Type B pancreatic cell (in vitro differentiated cells): ENCODE measurements around the gene FRMPD1. TPM values are rescaled to one million over a fixed set of nuclear protein-coding genes. Genes with fewer than 3 reads are reported as not detected.

Source experiments
- DNase-seq: peaks from one replicate; pipeline ENCODE4 v3.0.0; 2021; ENCODE audit warnings: mixed read lengths; ENCODE audit not compliant: unreplicated experiment; ENCODE audit errors: extremely low spot score
- H3K27ac Mint-ChIP-seq: 2 replicates; pipeline ENCODE4 v1.8.0; 2021; ENCODE audit warnings: mild to moderate bottlenecking, mixed read lengths
- H3K27me3 Mint-ChIP-seq: 2 replicates; pipeline ENCODE4 v1.8.0; 2021; ENCODE audit warnings: mixed read lengths
- H3K36me3 Mint-ChIP-seq: 2 replicates; pipeline ENCODE4 v1.8.0; 2021; ENCODE audit warnings: mixed read lengths
- H3K4me1 Mint-ChIP-seq: one replicate; pipeline ENCODE4 v1.8.0; 2021; ENCODE audit warnings: mixed read lengths; ENCODE audit not compliant: unreplicated experiment
- H3K4me3 Mint-ChIP-seq: 2 replicates; pipeline ENCODE4 v1.8.0; 2021; ENCODE audit warnings: mild to moderate bottlenecking, mixed read lengths
- H3K9me3 Mint-ChIP-seq: 2 replicates; pipeline ENCODE4 v1.8.0; 2021; ENCODE audit warnings: mixed read lengths
- total RNA-seq: library from RNA; stranded (reverse); gene quantifications from 2 replicates; pipeline ENCODE4 v1.2.1, GENCODE V29; 2021; ENCODE audit warnings: low replicate concordance
- TF ChIP-seq, protein P1 (sequence below): fragments of 200-600 bp; sonication (generic); conservative IDR thresholded peaks from 2 replicates; pipeline ENCODE4 v1.5.0; 2021; ENCODE audit warnings: antibody characterized with exemption, mild to moderate bottlenecking

FRMPD1 gene
- total RNA-seq, 1 donor from 2014 or later = 0.82 TPM

DNA sequence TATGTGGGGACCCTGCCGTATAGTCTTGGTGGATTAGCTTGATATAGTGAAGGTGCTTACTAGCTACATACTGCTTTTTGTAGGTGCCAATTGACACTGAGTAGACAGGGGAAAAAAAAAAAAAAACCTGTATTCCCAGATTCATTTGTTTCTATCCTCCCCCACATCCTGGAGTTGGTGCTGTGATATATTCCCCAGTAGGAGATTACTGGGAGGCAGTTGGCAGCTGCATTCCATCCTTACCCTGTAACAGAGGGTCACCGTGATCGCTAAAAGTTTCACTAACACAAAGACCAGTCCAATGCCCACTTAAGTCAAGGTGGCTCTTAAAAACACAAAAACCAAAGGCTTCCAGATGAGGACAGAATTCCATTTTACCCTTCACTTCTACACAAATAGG, 30.9 kb upstream of the FRMPD1 start:
- Mint-ChIP-seq H3K4me1 (peaks cover 17% of the 10 kb centered on the region), H3K27me3 (peaks cover 10% of the 10 kb centered on the region), H3K4me3 (no peak overlapping the region), H3K27ac (no peak overlapping the region), H3K9me3 (no peaks in the 10 kb centered on the region), H3K36me3 (no peaks in the 10 kb centered on the region)
- no peak for DNase-seq
- TF ChIP-seq, protein P1, sequence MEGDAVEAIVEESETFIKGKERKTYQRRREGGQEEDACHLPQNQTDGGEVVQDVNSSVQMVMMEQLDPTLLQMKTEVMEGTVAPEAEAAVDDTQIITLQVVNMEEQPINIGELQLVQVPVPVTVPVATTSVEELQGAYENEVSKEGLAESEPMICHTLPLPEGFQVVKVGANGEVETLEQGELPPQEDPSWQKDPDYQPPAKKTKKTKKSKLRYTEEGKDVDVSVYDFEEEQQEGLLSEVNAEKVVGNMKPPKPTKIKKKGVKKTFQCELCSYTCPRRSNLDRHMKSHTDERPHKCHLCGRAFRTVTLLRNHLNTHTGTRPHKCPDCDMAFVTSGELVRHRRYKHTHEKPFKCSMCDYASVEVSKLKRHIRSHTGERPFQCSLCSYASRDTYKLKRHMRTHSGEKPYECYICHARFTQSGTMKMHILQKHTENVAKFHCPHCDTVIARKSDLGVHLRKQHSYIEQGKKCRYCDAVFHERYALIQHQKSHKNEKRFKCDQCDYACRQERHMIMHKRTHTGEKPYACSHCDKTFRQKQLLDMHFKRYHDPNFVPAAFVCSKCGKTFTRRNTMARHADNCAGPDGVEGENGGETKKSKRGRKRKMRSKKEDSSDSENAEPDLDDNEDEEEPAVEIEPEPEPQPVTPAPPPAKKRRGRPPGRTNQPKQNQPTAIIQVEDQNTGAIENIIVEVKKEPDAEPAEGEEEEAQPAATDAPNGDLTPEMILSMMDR = no peak

DNA sequence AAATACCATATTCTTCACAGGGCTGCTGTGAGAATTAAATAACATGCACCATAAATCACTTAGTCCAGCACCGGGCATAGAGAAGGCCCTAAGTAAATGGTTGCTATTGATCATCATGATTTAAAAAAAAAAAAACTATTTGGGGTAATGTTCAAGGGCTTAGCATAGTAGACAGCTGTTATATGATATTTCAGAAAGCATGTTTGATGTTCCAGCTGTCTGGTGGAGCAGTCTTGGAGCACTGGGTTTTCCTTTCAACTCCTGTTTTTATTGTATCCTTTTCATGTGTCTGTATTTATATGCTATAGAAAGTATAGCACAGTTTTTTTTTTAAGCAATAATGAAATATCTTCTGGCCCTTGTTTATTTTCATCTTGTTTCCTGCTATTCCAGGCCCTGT, 30.4 kb upstream of the FRMPD1 start:
- no peak for DNase-seq
- Mint-ChIP-seq H3K4me1 (peaks cover 17% of the 10 kb centered on the region), H3K27me3 (peaks cover 10% of the 10 kb centered on the region), H3K36me3 (no peaks in the 10 kb centered on the region), H3K27ac (no peak overlapping the region), H3K9me3 (no peaks in the 10 kb centered on the region), H3K4me3 (no peak overlapping the region)
- TF ChIP-seq, protein P1 = no peak

DNA sequence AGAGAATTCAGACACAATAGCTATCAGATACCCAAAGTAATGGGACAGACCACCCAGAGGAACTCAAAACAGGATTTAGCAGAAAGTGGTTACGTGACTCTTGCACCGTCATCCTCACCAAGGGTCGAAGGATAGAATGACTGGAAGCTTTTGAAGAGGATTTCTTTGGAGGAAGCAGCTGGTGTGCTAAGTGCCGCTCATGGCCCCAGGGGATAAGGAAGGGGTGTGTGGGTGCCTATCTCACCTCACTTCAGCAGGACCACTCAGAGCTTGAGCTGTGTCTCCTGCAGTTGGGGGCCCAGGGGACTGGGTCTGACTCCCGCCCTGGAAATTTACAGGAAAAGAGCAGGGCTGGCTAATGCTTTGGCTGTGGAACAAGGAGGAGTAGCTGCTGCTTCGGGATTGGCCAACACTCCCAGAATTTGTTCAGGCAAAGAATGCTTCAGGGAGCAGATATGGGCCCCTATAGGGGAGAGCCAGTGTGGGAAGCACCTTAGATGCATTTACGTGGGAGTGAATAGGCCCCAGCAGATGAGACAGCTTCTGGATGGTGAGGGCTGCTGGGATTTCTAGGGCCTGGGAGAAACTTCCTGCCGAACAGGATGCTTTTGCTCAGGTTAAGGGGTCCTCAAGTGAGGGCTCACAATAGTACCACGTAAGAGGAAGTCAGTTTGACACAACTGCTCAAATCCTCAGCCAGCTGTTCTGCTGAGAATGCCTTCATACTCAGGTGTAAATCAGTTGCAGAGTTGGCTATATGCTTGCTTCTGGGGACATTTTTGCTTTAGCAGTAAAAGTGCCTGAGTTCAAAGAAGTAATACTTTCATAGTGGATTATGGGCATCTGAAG, 29.3 kb upstream of the FRMPD1 start:
- no peak overlapping the region for H3K27ac Mint-ChIP-seq
- TF ChIP-seq, protein P1 = no peak
- no peaks in the 10 kb centered on the region for H3K36me3 Mint-ChIP-seq

DNA sequence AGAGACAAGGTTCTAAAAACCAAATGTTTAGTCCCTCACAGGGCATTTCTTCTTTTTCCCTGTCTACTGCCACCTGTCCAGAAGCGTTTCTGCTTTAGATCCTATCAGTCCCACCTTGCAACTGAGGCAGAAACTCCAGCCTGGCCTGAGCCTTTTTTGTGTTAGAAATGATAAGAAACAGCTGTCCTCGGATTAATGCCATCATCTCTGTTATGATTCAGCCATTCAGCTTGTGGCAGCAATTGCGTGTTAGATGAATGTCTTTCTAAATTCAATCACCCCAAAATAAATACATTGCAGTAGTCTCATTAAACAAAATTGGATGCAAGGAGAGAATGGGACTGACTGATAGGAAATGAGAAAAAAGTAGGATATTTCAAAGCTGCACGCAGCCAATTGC, 28.3 kb upstream of the FRMPD1 start:
- no peaks in the 10 kb centered on the region for H3K9me3 Mint-ChIP-seq
- no peak for DNase-seq
- no peak overlapping the region for H3K4me3 Mint-ChIP-seq
- no peaks in the 10 kb centered on the region for H3K36me3 Mint-ChIP-seq
- H3K27ac Mint-ChIP-seq = no peak overlapping the region
- peaks cover 10% of the 10 kb centered on the region for H3K27me3 Mint-ChIP-seq
- TF ChIP-seq, protein P1 = no peak
- H3K4me1 Mint-ChIP-seq = peaks cover 23% of the 10 kb centered on the region

More for the DNA sequence above, 29.3 kb upstream of the FRMPD1 start:
- H3K4me3 Mint-ChIP-seq = no peak overlapping the region
- no peak for DNase-seq
- H3K9me3 Mint-ChIP-seq = no peaks in the 10 kb centered on the region
- peaks cover 10% of the 10 kb centered on the region for H3K27me3 Mint-ChIP-seq
- H3K4me1 Mint-ChIP-seq = peaks cover 17% of the 10 kb centered on the region

DNA sequence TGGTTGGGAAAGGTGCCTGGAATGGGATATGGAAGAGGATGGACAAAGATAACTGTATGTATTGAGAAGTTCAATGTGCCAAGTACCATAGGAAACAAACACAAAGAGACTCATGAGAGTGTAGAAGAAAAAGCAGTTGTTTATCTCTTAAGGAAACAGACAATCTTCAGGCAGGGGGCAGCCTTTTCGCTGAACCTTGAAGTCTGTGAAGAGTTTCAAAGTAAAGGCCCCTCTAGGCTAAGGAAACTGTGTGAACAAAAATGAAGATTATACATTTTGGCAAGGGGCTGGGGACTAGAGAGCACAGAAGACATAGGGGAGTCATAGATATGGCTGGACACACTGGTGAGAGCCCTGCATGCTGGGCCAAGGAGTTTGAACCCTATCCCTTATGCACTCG, 27.5 kb upstream of the FRMPD1 start:
- Mint-ChIP-seq H3K27ac (no peak overlapping the region), H3K4me3 (no peak overlapping the region), H3K36me3 (no peaks in the 10 kb centered on the region), H3K27me3 (peaks cover 10% of the 10 kb centered on the region), H3K9me3 (no peaks in the 10 kb centered on the region), H3K4me1 (peaks cover 26% of the 10 kb centered on the region)
- no peak for DNase-seq
- TF ChIP-seq, protein P1 = no peak
